Neuronal stem cell (in vitro differentiated cells): Measurements from ENCODE around the gene BRD3OS.
A peak's percentile ranks its signal among the peaks of the same experiment; 100 is the strongest.

Source experiments
- DNase-seq: peaks from one replicate; pipeline ENCODE4 v3.0.0-alpha.2; 2013; ENCODE audit warnings: low spot score
- H2AFZ ChIP-seq: one replicate; pipeline ENCODE4 v1.6.1; 2013; ENCODE audit warnings: mild to moderate bottlenecking, low read length, inconsistent platforms
- H2AK5ac ChIP-seq: 2 replicates; pipeline ENCODE4 v1.6.1; 2013; ENCODE audit warnings: low read depth, mild to moderate bottlenecking, inconsistent platforms, low read length, moderate library complexity, mixed read lengths
- H2BK120ac ChIP-seq: 2 replicates; pipeline ENCODE4 v1.6.1; 2013; ENCODE audit warnings: low read depth, mild to moderate bottlenecking, inconsistent platforms, low read length, moderate library complexity, mixed read lengths
- H2BK12ac ChIP-seq: one replicate; pipeline ENCODE4 v1.6.1; 2013; ENCODE audit warnings: low read length, inconsistent platforms
- H2BK15ac ChIP-seq: 2 replicates; pipeline ENCODE4 v1.6.1; 2013; ENCODE audit warnings: mild to moderate bottlenecking, low read length, inconsistent platforms, mixed read lengths
- H2BK5ac ChIP-seq: one replicate; pipeline ENCODE4 v1.6.1; 2013; ENCODE audit warnings: inconsistent platforms, mild to moderate bottlenecking, low read length, moderate library complexity
- H3K14ac ChIP-seq: one replicate; pipeline ENCODE4 v1.6.1; 2013; ENCODE audit warnings: low read length, inconsistent platforms
- H3K18ac ChIP-seq: 2 replicates; pipeline ENCODE4 v1.6.1; 2013; ENCODE audit warnings: low read length, inconsistent platforms
- H3K23ac ChIP-seq: 2 replicates; pipeline ENCODE4 v1.6.1; 2013; ENCODE audit warnings: low read depth, mild to moderate bottlenecking, mixed read lengths, low read length, inconsistent platforms; ENCODE audit not compliant: poor library complexity
- H3K27ac ChIP-seq: replicated peaks from 3 replicates; pipeline ENCODE4 v1.5.1; 2013; ENCODE audit warnings: low read length, inconsistent platforms
- H3K27me3 ChIP-seq, 3 experiments: 2 replicates each; pipeline ENCODE4 v1.6.1; 2013; ENCODE audit warnings: low read length in 3 of 3, mild to moderate bottlenecking in 2 of 3, inconsistent platforms in 1 of 3, low read depth in 1 of 3, mixed read lengths in 1 of 3, moderate library complexity in 1 of 3; ENCODE audit not compliant: control insufficient read depth in 3 of 3, insufficient read depth in 3 of 3
- H3K36me3 ChIP-seq, 2 donors: replicated peaks in 1 of 2; 2 replicates each; pipeline ENCODE4 v1.6.1; 2013; ENCODE audit warnings: low read length in 2 of 2; ENCODE audit not compliant: control insufficient read depth in 2 of 2, insufficient read depth in 2 of 2
- H3K4ac ChIP-seq: 2 replicates; pipeline ENCODE4 v1.6.1; 2013; ENCODE audit warnings: inconsistent platforms, mild to moderate bottlenecking, low read length, moderate library complexity
- H3K4me1 ChIP-seq, 2 donors: 1 replicate in 1 of 2; 2 replicates in 1 of 2; pipeline ENCODE4 v1.6.1; 2013; ENCODE audit warnings: low read length in 2 of 2, low read depth in 1 of 2; ENCODE audit not compliant: control insufficient read depth in 2 of 2, insufficient read depth in 1 of 2
- H3K4me2 ChIP-seq: one replicate; pipeline ENCODE4 v1.6.1; 2013; ENCODE audit warnings: mild to moderate bottlenecking, low read length, inconsistent platforms; ENCODE audit not compliant: insufficient read depth, poor library complexity, severe bottlenecking
- H3K4me3 ChIP-seq, 2 donors: 2 replicates each; pipeline ENCODE4 v1.5.1; 2013; ENCODE audit warnings: low read length in 2 of 2, mild to moderate bottlenecking in 2 of 2, inconsistent platforms in 1 of 2, moderate library complexity in 1 of 2
- H3K79me1 ChIP-seq: one replicate; pipeline ENCODE4 v1.6.1; 2013; ENCODE audit warnings: low read depth, mild to moderate bottlenecking, inconsistent platforms, low read length, moderate library complexity
- H3K9ac ChIP-seq: one replicate; pipeline ENCODE4 v1.6.1; 2013; ENCODE audit warnings: mild to moderate bottlenecking, low read depth, low read length, inconsistent platforms; ENCODE audit not compliant: poor library complexity
- H3K9me3 ChIP-seq, 2 donors: replicated peaks in 1 of 2; 2 replicates each; pipeline versions ENCODE3 to v1.6.1; 2013; ENCODE audit warnings: low read length in 2 of 2, mild to moderate bottlenecking in 2 of 2, inconsistent platforms in 1 of 2, low read depth in 1 of 2, mixed read lengths in 1 of 2, moderate library complexity in 1 of 2; ENCODE audit not compliant: control insufficient read depth in 2 of 2, insufficient read depth in 1 of 2
- H4K8ac ChIP-seq: one replicate; pipeline ENCODE4 v1.6.1; 2013; ENCODE audit warnings: low read depth, mild to moderate bottlenecking, inconsistent platforms, low read length, moderate library complexity
- H4K91ac ChIP-seq: one replicate; pipeline ENCODE4 v1.6.1; 2013; ENCODE audit warnings: low read length, low read depth, mild to moderate bottlenecking, inconsistent platforms; ENCODE audit not compliant: poor library complexity
- WGBS, 2 donors: extraction: QIAGEN DNeasy Blood & Tissue Kit; methylation state at CpG; one replicate each; pipeline ENCODE4 v1.1.7; 2013; ENCODE audit warnings: missing lambda C conversion rate in 2 of 2, mixed read lengths in 1 of 2; ENCODE audit not compliant: insufficient read length in 2 of 2, insufficient replicate concordance in 1 of 2; ENCODE audit errors: extremely low coverage in 2 of 2; 5-methylcytosine and 5-hydroxymethylcytosine counted together

Gene BRD3OS

DNA sequence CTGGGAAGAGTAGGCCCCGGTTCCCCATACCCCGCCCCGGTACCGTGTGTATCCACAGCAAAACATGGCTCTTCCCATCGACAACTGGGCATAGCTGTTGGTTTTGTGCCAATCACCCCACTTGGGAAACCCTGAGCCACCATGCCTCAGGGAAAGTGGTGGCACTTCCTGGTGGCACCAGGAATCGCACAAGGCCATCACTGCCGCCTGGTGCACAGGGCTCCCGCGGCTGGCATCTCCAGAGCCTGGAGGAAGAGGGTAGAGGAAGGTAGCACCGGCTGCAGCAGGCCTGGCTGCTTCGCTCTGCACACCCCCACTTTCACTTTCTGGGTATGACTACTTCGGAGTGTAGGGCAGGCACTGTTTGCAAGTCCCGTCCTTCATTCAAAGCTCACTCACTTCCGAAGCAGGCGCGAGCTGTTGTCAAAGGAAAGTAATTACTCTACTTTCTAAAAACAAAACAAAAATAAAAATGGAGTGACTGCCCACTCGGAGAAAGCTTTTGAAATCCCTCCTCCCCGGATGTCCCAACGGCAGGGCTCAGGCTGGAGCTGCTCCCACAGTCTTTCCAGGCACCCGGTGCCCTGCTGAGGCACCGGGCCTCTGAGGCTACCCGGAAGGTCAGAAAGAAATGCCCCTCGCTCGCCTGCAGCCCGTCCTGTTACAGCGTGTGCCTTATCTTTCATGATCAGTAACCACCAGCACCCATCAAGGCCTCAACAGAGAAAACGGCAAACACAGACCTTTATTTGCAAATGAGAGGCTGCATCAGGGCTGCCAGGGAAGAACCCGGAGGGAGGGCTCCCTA, 40.5 kb downstream of the BRD3OS start:
- no CpG with 5 or more reads among the region's 28 CpGs for WGBS, 2 donors

DNA sequence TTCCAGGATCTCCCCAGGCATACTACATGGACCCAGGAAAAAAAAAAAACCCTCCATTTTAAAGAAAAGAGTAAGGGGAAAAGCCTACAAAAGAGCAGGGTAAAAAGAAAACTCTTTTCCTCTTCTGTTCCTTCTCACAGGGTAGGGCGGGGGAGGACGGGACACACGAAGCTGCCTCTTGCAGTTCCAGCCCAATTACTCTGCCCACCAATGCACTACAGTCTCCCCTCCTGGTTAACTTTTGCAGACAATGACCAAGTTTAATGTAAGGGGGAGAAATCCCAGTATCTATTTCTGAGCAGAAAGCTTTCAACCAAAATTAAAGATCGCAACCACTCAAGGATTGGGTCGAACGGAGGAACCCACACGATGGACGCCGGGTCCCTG, 41.2 kb downstream of the BRD3OS start:
- DNase-seq, result no peak

More for the DNA sequence above, 40.5 kb downstream of the BRD3OS start:
- H3K4me2 ChIP-seq, result peak overlapping the region; percentile 54
- no peak overlapping the region for H3K27ac ChIP-seq
- peak overlapping the region; percentile 94 to 96 for H3K4me3 ChIP-seq
- peaks cover 0 to under 1% of the 10 kb centered on the region in 2 donors for H3K9me3 ChIP-seq
- H2AK5ac ChIP-seq, result no peak overlapping the region
- H3K4me1 ChIP-seq, result peaks cover 3 to 19% of the 10 kb centered on the region in 2 donors
- H2BK15ac ChIP-seq, result no peak overlapping the region
- H3K14ac ChIP-seq, result no peak overlapping the region
- no peak overlapping the region for H3K4ac ChIP-seq
- H3K27me3 ChIP-seq, result peaks cover 0 to 17% (median 14%) of the 10 kb centered on the region in 3 experiments
- peak overlapping the region; percentile 75 for H3K9ac ChIP-seq
- H3K36me3 ChIP-seq, result peaks cover 5 to 20% of the 10 kb centered on the region in 2 donors
- peaks cover 33% of the 10 kb centered on the region for H3K79me1 ChIP-seq
- no peak overlapping the region for H2BK120ac ChIP-seq
- H2AFZ ChIP-seq, result no peak overlapping the region
- no peak overlapping the region for H2BK5ac ChIP-seq
- no peak overlapping the region for H4K8ac ChIP-seq
- H3K23ac ChIP-seq, result peak overlapping the region; percentile 21
- no peak for DNase-seq
- no peak overlapping the region for H4K91ac ChIP-seq
- no peak overlapping the region for H2BK12ac ChIP-seq
- H3K18ac ChIP-seq, result no peak overlapping the region

DNA sequence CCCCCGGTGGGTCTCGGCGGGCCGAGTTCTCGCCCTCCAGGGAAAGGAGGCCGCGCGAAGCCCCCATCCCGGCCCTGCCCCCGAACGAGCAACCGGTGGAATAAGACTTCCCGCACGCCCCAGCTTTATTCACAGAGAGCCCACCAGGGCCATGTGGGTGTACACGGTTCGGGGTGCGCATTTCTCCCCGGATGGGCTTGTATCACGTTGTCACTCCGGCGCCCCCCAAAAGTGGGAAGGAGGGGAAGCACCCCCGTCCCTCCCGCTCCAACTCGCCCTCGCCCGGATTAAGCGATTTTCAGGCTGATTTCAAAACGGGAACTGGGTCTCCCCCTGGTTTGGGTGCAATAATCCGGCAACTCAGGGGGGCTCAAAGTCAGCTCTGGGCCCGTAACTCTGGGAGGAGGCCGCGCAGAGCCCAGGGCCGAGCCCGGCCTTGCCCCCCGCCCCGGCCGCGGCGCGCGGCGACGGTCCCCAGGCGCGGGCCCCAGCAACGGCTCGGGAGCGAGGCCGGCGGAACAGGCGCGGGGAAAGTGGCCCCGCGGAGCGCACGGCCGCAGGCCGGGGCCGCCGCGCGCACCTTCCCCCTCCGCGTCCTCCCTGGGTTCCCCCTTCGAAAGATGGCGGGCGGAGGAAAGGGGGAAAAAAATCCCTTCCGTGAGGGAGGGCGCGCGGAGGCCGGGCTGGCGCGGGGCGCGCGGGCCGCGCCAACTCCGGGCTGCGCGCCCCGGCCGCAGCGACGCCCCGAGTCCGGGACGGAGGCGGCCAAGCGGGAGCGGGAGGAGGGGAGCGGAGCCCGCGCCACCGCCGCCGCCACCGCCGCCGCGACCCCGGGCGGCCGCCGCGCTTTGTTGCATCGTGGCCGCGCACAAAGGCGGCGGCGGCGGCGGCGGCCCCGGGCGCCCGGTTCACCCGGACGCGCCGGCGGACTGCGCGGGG, 41.9 kb downstream of the BRD3OS start:
- Histone ChIP-seq H4K8ac (no peak overlapping the region), H3K4me1 (peaks cover 3 to 15% of the 10 kb centered on the region in 2 donors), H3K9me3 (peaks cover 2 to 6% of the 10 kb centered on the region in 2 donors), H3K23ac (peak overlapping the region; percentile 90), H2BK12ac (peak overlapping the region; percentile 68), H3K4ac (peak overlapping the region; percentile 59), H3K14ac (peak overlapping the region; percentile 39), H3K4me2 (peak overlapping the region; percentile 67), H3K9ac (peak overlapping the region; percentile 92), H2BK120ac (peak overlapping the region; percentile 67), H3K36me3 (peaks cover 5 to 20% of the 10 kb centered on the region in 2 donors), H3K27me3 (peaks cover 0 to 22% (median 14%) of the 10 kb centered on the region in 3 experiments), H2AK5ac (peak overlapping the region; percentile 94), H2AFZ (peak overlapping the region; percentile 79), H3K79me1 (peaks cover 25% of the 10 kb centered on the region), H4K91ac (no peak overlapping the region), H3K18ac (peak overlapping the region; percentile 95), H2BK5ac (no peak overlapping the region), H3K27ac (peak overlapping the region; percentile 70), H2BK15ac (peak overlapping the region; percentile 50), H3K4me3 (peak overlapping the region; percentile 94 to 96)
- WGBS, 2 donors, result no CpG with 5 or more reads among the region's 126 CpGs
- no peak for DNase-seq

More for the DNA sequence above, 41.2 kb downstream of the BRD3OS start:
- H3K9me3 ChIP-seq, result peaks cover 2 to 6% of the 10 kb centered on the region in 2 donors
- no peak overlapping the region for H2BK15ac ChIP-seq
- H3K4me3 ChIP-seq, result peak overlapping the region; percentile 94 to 96
- H3K4me2 ChIP-seq, result peak overlapping the region; percentile 67
- H3K4ac ChIP-seq, result no peak overlapping the region
- peaks cover 3 to 15% of the 10 kb centered on the region in 2 donors for H3K4me1 ChIP-seq
- no peak overlapping the region for H3K14ac ChIP-seq
- H3K18ac ChIP-seq, result peak overlapping the region; percentile 95
- peaks cover 29% of the 10 kb centered on the region for H3K79me1 ChIP-seq
- peak overlapping the region; percentile 94 for H2AK5ac ChIP-seq
- H3K27ac ChIP-seq, result no peak overlapping the region
- no peak overlapping the region for H2BK5ac ChIP-seq
- no peak overlapping the region for H4K91ac ChIP-seq
- H3K27me3 ChIP-seq, result peaks cover 0 to 22% (median 14%) of the 10 kb centered on the region in 3 experiments
- no CpG with 5 or more reads among the region's 9 CpGs for WGBS, 2 donors
- peaks cover 5 to 20% of the 10 kb centered on the region in 2 donors for H3K36me3 ChIP-seq
- peak overlapping the region; percentile 79 for H2AFZ ChIP-seq
- no peak overlapping the region for H2BK12ac ChIP-seq
- no peak overlapping the region for H3K23ac ChIP-seq
- H3K9ac ChIP-seq, result peak overlapping the region; percentile 92
- no peak overlapping the region for H4K8ac ChIP-seq
- H2BK120ac ChIP-seq, result no peak overlapping the region
